GM20431 (cell line): Measurements from ENCODE around the gene SPEF1.
"Not testable (repeated sequence)": the region's sequence is repeated elsewhere in the genome, so short reads cannot be mapped to it uniquely, and the experiment has no call there.

ENCODE experiments used
- in situ Hi-C: fragments of 300-500 bp; cut with MseI, MboI; formaldehyde crosslinking; loops from one replicate; pipeline ENCODE4 v1.15.0; 2020; ENCODE audit warnings: low sequenced_read_pairs; ENCODE audit not compliant: unreplicated experiment

Gene SPEF1

DNA sequence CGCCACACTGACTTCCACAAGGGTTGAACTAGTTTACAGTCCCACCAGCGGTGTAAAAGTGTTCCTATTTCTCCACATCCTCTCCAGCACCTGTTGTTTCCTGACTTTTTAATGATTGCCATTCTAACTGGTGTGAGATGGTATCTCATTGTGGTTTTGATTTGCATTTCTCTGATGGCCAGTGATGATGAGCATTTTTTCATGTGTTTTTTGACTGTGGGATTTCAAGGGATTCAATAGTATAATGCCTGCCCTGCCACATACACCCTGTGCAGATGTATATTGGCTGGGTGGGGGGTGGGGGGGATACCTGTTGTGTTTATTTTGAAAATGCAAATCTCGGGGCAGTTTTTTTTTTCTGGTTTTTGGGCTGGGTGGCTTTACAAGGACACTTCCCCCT lies 12.9 kb upstream of the SPEF1 start:
- in situ Hi-C loops = not testable (repeated sequence)

DNA sequence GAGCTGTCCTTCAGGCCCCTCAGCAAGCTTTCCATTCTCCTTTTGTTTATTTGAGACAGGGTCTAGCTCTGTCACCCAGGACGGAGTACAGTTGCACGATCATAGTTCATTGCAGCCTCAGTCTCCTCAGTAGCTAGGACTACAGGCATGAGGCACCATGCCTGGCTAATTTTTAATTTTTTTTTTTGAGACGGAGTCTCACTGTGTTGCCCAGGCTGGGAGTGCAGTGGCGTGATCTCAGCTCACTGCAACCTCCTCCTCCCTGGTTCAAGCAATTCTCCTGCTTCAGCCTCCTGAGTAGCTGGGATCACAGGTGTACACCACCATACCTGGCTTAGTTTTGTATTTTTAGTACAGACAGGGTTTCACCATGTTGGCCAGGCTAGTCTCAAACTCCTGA lies 8.0 kb upstream of the SPEF1 start:
- in situ Hi-C loops = not testable (repeated sequence)

DNA sequence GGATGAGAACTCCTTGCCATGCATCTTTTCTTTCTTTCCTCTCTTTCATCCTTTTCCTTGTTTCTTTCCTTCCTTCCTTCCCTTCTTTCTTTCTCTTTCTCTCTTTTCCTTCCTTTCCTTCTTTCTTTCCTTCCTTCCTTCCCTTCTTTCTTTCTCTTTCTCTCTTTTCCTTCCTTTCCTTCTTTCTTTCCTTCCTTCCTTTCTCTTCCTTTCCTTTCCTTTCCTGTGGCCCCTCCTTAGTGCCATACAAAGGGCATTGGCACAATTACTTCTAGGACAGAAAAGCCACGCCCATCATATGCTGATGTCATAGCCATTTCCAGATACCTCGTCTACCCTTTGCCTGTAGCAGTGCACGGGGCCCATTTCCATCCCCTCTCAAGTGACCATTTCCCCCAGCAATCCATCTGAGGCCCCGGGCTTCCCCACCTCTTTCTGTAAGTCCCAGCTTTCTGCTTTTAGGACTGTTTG lies 7.5 kb upstream of the SPEF1 start:
- in situ Hi-C loops = no loop called here

DNA sequence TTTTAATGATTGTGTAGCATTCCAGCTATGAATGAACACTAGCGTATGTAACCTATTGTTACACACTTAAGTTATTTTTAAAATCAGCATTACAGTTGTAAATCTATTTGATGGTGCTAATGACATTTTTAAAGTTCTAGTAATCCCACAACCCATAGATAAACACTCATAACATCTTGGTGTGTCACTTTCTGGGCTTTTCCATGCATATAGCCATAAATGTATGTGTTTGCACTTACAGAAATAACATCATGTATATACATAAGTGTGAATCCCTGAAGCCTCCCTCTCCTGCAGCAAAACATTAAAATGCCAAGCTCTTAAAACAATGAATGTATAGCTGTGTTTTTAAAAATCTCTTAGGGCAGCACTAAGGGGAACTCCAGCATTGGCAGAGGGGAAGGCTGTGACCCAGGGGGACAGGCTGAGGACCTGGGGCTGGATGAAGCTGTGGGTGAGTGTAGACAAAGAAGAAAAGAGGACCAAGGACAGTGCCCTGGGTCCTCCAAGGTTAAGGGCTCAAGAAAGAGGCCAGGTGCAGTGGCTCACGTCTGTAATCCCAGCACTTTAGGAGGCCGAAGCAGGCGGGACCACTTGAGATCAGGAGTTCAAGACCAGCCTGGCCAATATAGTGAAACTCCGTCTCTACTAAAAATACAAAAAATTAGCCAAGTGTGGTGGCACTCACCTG lies 6.2 kb upstream of the SPEF1 start:
- in situ Hi-C loops = no loop called here

DNA sequence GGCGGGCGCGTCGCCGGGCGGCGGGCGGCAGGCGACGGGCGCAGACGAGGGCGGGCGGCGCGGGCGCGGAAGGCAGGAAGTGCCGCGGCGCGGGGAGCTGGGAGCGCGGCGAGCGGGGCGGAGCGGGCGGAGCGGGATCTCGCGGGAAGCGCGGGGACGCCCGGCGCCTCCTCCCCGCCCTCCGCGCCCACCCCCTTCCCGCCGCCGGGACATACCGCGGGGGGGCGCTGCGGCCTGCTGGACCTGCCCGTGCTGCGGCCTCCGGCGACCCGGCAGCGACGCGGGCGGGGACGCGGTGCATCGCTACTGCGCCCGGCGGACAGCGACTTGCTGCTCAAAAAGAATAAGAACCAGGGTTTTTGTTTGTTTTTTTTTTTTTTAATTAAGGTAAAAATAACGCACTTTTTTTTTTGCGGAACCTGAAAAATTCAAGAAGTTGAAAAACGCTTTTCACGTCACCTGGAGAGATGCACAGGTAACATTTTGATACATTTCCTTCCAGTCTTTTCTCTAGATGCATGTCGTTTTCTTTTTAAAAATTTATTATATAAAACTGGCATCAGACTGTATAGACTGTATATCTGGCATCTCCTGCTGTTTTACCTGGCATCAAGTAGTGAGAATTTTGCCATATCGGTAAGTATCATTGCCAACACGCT lies 5.5 kb upstream of the SPEF1 start, which contains the start of gene CENPB:
CENPB (minus strand) TSS at position 76 of the 659 bp plus-strand sequence. CDS start 257 bp downstream, outside the sequence.
- in situ Hi-C loops = no loop called here

DNA sequence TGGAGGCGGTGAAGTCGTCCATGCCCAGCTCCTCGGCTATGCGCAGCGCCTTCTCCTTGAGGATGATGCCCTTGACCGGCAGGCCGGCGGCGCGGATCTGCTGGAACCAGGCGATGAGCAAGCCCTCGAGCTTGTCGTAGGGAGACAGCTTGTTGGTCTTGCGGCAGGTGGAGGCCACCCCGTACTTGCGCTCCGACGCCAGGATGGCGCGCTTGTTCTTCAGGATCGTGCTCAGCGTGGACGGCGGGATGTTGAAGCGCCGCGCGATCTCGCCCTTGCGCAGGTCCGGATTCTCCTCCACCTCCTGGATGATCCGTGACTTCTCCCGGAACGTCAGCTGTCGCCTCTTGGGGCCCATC lies 4.9 kb upstream of the SPEF1 start:
- in situ Hi-C loops = no loop called here

DNA sequence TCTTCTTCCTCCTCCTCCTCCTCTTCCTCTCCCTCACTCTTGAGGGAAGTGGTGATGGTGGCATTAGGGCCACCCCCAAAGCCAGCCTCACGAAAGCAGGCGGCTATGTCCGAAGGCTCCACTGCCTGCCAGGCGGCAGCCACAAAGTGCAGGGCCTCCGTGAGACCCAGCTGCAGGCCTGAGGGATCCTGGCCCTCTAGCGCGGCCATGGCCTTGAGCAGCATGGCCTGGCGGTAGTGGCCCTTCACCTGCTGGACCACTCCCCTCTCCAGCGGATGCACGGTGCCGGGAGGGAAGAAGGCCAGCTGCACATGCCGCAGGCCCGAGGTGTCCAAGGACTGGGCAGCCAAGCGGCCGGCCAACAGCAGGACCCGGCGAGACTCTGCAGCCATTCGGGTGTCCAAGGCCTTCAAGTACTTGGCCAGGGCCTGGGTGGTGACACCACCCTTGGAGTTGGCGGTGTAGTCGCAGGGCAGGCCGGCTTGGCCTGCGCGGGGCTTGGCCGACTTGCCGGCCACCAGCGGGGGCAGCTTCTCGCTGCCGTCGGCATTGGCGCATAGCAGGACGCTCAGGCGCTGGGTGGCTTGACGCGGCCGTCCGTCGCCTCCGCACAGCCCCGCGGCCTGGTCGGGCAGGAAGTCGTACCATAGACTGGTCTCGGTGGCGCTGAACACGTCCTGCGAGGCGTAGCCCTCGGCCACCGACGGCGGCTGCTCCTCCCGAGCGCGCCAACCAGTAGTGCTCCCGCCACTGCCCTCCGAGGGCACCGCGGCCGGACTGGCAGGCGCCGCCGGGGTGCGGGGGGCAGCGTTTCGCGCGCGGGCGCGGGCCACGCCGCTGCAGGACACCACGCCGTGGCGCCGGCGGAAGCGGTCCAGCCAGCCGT lies 4.2 kb upstream of the SPEF1 start:
- in situ Hi-C loops = no loop called here

DNA sequence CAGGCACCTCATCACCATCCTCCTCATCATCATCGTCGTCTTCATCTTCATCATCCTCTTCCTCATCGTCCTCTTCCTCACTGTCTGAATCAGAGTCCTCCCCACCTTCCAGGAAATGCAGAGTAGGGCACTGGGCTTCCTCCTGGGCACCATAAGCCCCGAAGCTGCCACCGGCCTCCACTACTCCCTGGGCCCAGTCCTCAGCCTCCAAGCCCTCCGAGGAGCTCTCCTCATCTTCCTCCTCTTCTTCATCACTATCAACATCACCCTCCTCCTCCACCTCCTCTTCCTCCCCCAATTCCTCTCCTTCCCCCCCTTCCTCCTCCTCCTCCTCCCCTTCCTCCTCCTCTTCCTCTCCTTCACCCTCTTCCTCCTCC lies 3.6 kb upstream of the SPEF1 start:
- in situ Hi-C loops = no loop called here

DNA sequence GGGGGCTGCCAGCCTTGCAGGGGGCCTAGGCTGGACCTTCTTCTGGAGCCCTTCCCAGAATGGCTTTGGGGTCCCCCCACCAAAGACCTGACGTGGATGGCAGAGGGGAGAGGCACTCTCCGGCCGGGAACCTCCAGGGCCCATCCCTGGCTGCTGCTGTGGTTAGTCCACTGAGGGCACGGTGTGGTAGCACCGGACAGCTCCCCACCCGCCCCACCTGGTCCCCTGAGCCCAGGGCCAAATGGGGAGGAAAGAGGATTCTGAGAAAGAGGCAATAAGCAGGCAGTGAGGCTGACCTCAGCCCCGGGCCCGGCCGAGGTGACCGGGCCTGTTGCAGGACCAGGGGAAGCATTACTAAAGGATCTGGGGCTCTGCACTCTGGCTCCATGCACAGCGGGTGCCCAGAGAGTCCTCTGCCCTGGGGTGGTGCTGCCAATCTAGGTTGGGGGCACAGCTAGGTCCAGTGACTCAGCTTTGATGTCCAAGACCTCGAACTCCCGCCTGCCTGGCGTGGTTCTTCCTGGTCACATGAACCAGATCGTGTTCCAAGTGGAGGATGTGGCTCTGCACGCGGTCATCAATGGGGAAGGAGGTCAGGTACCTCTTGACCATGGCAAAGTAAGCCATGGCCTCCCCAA lies 3.1 kb upstream of the SPEF1 start:
- in situ Hi-C loops = no loop called here

DNA sequence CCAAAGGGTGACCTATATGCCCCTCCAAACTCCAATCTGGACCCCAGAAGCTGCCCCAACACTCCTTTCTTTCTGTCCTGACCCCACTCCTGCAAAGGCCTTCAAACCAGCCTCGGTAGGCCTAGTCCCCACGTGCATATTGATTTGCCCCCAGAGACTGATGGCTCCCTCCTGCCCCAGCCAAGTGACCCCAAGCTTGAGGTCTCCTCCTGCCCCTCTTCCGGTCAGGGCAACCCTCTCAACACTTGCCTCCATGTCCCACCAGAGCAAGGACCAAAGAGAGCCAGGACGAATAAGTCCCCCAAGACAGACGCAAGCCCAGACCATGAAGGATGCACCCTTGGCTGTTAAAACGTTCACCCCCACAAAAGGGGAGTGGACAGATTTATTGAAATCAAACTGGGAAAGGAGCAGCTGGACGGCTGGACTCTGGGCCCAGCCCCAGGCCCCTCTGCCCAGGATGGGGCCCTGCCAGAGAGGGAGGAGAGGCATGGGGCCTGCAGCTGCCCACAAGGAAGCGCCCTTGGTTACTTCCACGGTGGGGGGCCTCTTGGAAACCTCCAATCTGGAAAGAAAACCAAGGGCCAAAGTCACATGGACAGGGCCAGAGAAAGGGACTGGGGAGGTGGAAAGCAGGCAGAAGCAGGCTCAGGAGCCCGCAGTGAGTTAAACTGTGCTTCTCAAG lies 2.4 kb upstream of the SPEF1 start:
- in situ Hi-C loops = no loop called here

DNA sequence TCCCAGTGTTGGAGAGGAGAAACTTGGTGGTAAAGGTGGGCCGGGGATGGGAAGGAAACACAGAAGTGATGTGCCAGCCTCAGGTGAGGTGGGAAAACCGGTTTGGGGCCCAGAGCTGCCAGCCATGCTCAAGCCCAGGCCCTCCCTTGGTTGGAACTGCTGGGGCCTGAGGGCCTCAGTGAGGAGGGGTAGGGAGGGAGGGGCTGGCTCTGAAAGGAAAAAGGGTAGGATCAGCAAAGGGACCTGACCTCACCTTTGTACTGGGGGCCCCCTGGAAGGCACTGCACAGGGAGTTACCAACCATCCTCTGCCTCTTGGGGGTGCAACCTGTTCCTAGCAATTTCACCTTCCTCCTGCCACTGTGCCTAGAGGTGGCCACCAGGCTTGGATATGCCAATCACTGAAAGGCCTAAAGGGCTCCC lies 1.8 kb upstream of the SPEF1 start:
- in situ Hi-C loops = no loop called here

DNA sequence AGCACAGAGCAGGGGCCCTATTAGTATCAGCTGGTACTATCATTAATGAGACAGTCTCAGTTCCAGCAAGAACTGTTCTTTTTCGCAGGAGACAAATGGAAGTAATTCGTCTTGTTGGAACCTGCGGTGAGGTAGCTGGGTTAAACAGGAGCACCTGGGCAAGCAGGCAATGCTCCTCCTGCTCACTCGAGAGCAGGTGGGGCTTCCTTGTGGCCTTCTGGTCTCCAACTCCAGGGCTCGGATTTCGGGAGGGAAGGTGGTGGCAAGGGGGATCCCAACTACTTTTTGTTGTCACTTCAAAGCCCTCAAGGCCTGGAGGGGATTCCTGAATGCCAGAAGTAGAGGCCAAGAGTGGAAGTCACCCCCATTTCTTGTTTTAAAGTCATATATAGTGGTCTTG lies 1.3 kb upstream of the SPEF1 start:
- in situ Hi-C loops = no loop called here

DNA sequence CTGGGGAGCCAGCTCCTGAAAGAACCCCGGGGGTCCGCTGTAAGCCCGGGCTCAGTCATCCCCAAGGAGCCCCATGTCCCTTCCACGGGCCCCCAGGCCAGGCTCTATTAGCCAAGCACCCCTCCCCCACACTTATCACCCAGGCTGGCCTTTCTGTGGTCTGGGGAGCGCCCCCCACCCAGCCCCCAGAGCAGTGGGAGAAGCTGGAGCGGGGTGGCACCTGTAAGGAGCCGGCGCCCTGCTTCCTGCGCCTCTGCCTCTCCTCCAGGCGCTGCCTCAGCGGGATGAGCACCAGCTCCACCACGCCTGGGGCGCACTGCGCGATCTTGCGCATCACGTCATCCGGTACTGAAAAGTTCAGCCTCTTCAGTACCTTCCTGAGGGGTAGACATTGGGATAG lies 2.3 kb downstream of the SPEF1 start:
- in situ Hi-C loops = no loop called here

DNA sequence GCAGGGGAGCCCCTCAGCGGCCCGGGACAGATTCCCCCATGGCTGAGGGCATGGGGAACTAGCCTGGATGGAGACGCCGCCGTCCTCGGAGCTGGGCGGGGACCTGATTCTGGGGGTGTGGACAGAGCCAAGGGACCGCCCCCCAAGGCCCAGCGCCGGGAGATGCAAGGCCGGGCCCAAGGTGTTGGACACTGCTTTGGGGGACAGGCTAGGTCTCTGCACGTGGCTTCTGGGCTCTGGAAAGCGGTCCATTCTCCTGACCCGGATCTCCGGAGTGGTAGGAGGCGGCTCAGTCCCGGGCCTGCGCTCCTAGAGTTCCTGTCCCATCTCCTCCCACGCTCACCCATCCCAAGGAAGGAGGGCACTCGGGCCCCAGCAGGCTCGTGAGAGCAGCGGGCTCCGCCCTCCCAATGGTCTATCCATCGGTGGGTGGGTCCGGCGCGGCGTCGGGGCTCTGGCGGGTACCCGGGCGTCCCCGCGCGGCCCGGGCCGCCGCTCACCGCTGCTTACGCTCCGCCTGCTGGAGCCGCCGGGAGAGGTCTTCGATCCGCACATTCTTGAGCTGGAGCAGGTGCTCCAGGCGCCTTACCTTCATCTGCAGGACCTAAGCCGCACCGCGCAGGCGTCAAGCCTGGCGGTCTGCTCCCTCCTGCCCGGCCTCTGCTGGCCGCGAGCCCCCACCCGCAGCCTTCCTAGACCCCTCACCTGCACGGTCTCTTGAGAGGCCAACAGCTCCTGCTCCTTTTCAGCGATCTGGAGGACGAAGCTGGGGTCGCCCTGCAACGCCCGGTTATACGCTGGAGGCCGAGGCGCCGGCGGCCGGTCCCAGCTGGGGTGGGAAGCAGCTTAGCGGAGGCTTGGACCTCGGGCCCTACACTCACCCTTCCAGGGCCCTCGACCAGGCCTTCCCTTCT lies 3.3 kb downstream of the SPEF1 start:
- in situ Hi-C loops = no loop called here

DNA sequence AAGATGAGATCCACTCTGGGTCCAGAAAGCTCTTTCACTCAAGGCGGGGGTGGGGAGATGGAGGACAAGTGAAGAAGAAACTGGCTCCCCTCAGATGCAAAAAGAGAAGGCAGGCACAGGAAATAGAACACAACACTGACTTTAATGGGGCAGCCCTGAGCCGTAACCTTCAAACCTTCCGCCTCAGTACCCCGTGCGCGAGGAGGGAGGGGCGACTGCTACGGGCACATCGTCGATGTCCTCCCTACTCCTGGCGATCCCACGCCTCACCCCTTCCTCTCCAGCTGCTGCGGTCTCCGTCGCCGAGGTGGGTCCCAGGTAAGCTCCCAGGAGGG lies 3.9 kb downstream of the SPEF1 start:
- in situ Hi-C loops = no loop called here

DNA sequence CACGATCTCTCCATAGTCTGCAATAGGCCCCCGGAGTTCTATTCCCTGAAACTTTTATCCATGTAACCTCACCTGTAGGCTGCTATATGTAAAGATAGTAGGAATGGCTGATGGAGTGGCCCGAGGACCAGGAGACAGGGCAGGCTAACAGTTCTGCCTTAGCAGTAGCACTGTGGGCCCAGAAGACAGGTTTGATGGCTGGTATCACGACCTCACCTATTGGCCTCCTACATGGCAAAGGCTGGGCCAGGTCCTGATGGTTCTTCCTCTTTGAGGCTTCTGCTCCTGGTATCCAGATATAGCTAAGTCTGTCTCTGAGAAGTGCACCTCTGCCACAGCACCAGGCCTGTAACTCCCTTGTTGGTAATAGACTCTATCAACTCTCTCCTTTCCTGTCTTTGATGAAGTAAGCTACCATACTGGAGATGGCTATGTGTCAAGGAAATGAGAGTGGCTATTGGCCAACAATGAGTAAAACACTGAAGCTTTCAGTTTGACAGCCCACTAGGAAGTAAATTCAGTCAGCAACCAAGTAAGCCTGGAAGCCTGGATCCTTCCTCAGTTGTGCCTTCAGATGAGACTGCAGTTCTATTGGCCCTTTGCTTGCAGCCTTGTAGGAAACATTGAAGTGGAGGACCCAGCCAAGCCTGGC lies 5.7 kb downstream of the SPEF1 start:
- in situ Hi-C loops = no loop called here

DNA sequence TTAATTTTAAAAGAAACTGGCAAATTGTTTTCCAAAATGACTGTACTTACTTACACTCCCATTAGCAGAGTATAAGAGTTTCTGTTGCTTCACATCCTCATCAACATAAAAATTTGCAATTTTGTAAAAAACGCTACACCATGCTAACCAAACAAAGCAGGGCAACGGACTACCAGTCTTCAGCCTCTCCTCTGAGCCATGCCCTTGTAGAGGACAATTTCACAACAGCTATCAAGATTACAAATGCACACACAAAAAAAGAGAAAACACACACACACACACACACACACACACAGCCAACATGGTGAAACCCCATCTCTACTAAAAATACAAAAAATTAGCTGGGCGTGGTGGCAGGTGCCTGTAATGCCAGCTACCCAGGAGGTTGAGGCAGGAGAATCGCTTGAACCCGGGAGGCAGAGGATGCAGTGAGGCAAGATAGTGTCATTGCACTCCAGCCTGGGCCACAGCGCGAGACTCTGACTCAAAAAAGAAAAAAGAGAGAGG lies 9.6 kb downstream of the SPEF1 start:
- in situ Hi-C loops = no loop called here

DNA sequence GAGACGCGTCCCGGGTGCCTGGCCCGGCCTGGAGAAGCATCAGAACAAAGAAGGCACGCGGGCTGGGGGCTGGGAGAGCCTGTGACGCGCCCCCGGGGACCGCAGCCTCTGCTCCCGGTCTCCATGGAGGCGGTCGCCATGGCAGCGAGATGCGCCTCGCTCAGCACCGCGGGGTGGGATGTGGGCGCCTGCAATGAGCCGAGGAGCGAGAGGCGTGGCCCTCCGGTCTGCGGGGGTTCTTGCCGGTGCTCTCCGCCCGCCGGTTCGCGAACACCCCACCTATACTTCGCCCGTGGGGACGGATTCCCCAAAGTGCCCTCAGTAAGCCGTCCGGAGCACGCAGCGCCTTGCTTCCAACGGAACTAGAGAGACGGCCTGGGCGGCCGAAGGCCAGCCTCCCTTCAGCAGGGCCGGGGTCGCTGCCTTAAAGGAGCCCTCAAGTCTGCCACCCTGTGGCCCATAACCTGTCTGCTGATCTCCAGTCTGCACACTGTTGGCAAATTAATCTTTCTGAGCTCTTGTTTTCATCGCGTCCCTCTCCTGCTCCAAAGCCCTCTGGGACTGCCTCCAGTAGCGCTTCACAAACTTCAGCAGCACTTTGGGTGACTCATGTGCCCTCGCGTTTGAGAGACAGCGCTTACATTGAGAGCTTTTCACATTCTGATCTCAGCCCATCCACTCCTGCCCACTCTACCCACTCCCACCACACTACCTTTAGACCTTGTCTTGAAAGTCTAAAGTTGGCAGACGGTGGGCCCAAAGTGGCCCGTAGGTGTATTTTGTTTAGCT lies 12.7 kb downstream of the SPEF1 start:
- in situ Hi-C loops = no loop called here
